Measurements from ENCODE around the gene IL7R.

DNA sequence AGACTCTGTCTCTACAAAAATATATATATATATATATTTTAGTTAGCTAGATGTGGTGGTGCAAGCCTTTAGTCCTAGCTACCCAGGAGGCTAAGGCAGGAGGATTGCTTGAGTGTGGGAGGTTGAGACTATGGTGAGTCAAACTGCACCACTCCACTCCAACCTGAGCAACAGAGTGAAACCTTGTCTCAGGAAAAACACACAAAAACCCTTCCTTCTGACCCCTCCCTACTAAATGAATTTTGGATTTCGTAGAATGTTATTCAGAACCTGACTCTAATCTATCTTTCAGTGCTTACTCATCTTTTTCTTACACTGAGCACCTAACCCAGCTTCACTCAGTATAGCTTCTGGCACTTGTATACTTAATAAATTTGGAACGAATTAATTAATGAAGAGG is 35.2 kb upstream of the IL7R start:
- TF ChIP-seq, protein P1, sequence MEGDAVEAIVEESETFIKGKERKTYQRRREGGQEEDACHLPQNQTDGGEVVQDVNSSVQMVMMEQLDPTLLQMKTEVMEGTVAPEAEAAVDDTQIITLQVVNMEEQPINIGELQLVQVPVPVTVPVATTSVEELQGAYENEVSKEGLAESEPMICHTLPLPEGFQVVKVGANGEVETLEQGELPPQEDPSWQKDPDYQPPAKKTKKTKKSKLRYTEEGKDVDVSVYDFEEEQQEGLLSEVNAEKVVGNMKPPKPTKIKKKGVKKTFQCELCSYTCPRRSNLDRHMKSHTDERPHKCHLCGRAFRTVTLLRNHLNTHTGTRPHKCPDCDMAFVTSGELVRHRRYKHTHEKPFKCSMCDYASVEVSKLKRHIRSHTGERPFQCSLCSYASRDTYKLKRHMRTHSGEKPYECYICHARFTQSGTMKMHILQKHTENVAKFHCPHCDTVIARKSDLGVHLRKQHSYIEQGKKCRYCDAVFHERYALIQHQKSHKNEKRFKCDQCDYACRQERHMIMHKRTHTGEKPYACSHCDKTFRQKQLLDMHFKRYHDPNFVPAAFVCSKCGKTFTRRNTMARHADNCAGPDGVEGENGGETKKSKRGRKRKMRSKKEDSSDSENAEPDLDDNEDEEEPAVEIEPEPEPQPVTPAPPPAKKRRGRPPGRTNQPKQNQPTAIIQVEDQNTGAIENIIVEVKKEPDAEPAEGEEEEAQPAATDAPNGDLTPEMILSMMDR (IDR thresholded peaks at IDR 0.05) = no peak
- TF ChIP-seq POLR2A (IDR thresholded peaks at IDR 0.05) = no peak

Measured in ovary (tissue), 3 donors.